GM18508 (cell line): ENCODE data around the gene PITPNM1.
A peak's percentile ranks its signal among the peaks of the same experiment; 100 is the strongest.
"Not testable (repeated sequence)": the region's sequence is repeated elsewhere in the genome, so short reads cannot be mapped to it uniquely, and the experiment has no call there.

Experiments
- ATAC-seq: cut with Tn5 transposase; IDR thresholded peaks from one replicate; pipeline ENCODE4 v1.9.1; 2021; ENCODE audit warnings: moderate number of reproducible peaks; ENCODE audit not compliant: insufficient read depth, unreplicated experiment

PITPNM1 gene

DNA sequence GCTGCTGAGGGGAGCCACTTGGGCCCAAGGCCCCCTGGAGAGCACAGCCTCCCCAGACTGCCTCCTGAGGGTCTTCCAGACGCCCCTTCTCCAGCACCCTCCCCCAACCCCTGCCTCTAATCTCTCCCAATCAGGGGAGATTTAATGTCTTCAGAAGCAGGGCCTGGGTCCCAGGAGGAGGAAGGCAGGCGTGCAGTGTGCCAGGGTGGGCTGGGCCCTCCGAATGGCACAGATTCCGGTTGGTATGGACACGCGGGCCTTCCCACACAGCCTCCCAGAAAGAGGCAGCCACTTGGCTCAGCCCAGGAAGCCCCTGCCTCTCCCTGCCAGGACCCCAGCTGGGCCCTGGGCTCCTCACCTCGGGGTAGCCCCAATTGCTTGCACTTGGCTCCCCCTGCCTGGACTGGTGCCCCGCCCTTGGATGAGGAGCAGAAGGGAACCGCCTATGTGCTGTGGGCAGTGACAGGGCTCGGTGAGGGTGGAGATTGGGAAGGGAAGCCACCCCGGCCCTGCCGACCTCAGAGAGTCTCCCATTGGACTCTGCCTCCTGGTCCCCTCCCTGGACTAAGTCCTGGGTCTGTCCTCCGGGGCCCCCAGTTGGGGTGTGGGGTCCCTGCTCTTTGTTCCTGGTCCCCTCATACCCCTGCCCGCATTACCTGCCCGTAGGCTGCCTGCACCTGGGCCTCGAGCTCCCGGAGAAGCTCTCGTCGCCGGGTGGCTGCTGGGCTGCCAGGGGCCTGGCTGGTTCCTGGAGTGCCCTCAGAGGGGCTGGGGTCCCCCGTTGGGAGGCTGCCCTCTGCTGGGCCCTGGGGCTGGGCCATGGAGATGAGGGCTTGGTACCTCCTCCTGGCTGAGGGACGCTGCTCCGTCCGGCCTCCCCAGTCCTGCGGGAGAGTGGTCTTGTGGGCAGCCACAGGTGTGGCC lies 18.7 kb upstream of the PITPNM1 start:
- no peak for ATAC-seq

DNA sequence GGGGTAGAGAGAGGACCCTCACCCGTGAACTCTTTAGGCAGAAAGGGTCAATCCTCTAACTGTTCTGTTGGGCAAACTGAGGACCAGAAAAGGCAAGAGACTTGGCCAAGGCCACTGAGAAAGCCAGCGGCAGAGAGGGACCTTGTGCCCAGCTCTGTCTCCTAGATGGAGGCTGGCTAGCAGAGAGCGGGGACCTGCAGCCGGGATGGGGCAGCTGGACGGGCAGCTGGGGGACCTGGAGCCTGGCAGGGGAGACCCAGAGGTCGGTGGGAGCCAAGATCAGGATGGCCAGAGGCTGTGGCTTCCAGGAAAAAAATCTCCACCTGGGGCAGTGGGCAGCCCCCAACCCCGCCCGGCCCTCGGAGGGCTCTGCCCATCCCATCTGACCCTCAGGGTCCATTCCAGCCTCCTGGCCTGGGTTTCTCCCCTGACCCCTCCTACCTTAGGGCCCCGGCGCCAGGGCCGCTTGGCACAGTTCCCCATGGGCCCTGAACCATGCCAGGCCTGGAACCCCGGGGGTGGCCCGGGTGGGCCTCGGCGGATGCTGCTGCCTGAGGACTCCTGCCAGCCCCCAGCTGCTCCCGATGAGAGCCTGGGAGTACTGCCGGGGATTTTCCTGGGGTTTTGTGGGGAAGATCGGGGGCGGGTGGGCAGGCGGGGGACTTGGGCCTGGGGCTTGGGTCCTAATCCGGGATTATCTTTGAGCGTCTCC lies 17.8 kb upstream of the PITPNM1 start, which contains the start of gene CABP2:
Gene CABP2, minus strand, starts transcription at position 603 of the 712 bp plus-strand sequence. Its CDS starts 120 bp downstream, at position 483.
- ATAC-seq: no peak

DNA sequence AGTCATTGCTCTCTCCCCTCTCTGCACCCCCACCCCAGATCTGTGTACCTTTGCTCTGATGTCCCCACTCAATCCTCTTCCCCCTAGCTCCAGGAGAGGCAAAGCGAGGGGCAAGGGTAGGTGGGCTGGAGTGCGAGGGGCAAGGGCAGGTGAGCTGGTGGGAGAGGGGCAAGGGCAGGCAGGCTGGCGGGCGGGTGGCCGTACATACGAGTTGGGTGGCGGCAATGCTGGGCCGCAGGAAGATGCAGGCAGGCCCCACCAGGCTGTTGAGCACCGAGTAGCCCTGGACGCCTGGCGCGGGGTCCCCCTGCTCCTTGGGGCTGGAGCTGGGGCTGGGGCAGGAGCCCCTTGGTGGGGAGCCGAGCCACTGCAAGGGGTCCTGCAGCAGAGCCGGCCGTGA lies 17.2 kb upstream of the PITPNM1 start:
- no peak for ATAC-seq

DNA sequence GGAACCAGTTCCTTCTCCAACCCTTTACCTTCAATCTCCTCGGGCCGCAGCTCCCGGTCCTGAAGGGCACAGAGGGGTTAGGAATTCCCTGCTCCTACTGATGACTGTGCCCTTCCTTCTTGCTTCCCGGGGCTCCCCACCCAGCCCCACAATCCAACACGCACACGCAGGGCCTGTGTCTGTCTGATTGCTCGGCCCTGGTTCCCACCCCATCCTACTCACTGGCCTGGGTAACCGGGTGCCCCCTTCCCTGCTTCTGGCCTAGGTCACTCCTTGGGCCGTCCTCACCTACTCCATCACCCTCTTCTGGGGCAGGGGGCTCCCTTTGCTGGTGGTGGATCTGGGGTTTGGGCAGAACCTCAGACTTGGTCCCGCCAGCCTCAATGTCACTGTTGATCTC lies 16.8 kb upstream of the PITPNM1 start:
- ATAC-seq: no peak

DNA sequence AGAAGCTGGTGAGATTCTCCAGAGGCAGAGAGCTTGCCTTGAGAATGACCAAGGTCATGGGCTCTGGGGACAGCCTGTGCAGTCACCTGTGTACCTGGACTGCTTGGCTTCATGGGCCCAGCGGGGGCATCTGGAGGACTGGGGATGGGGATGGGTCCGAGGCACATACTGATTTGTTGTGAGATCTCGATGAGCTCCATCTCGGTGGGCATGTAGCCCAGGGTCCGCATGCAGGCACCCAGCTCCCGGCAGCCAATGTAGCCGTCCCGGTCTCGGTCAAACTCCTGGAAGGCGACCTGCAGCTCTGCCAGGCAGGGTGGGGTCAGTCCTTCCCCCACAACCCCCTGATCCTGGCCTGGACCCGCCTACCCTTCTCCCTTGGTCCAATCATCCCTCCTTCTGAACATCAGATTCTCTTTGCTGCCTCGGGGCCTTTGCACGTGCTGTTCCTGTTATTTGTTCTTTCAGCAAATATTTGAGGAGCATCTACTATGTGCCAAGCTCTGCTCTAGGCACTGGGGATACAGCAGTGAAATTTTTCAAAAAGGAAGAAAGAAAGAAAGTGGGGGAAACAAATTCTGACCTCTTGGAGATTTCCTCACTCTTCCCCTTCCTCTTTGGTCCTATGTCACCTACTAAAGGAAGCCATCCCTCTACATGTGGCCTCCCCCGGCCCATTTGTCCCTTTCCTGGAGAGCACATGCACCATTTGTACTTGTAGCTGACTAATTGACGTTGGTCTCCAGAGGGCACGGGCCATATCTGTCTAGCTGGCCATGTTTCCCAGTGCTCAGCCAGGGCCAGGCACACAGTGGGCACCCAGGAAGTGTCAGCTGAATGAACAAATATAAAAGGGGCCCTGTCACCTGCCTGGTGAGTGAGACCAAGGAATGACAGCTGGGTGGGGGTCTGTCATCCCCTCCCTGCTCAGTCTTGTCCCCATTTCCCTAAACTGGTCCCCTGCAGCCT lies 16.0 kb upstream of the PITPNM1 start:
- no peak for ATAC-seq

DNA sequence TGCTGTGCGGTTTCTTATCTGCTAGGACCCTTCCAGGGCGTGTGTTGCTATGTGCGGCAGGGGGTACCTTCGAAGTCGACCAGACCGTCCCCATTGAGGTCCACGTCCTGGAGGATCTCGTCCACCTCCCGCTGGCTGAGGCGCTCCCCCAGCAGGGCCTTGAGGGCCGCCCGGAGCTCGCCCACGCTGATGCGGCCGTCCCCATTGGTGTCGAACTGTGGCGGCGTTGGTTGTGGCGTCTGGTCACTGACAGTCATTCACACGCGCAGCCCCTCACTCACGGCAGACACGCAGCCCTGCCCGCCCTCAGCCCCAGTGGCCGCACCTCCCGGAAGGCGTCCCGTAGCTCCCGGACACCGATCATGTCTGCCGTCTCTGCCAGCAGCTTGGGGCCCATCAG lies 14.6 kb upstream of the PITPNM1 start:
- ATAC-seq: no peak

DNA sequence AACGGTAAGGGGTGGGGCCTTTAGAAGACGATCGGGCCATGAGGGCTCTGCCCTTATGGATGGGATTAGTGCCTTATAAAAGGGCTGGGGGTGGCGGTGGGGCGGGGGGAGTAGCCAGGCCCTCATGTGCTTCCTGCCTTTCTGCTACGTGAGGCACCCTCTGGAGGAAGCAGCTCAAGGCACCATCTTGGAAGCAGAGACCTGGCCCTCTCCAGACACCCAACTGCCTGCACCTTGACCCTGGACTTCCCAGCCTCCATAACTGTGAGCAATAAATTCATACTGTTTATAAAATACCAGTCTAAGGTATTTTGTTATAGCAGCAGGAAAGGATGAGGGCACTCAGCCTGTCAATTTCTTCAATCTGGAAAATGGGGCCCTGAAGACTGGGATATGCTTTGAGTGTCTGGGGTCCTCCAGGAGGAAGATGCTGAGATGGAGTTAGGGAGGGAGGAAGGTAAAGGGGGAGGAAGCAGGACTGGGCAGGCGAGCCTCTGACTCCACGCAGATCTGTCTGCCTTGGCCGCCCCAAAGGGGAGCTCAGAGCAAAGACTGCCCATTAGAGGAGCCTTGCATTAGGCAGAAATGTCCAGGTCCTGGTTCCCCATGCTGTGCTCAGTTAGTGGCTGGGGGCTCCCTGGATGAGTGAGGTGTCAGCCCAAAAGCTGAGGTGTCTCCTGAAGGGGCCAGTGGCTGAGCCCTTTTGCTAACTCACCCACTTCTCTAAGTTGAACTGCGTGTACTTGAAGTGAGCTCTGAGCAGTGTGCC lies 12.8 kb upstream of the PITPNM1 start:
- no peak for ATAC-seq

DNA sequence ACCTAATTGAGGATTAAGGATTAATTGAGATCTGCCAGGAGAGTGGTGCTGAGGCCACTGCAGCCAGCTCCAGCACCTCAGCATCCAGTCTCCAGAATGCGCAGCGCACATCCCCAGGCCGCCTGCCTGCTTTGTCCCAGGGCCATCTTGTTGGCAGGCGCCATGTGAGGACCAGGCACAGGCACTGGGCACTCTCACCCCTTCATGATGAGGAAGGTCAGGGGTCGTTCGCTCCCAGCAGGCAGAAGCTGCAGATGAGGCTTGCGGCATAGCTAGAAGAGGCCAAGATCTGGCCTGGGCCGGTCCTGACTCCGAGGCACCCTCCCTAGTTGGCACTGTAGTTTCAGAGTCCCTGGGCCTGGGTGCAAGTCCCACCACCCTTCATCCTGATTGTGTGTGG lies 11.6 kb upstream of the PITPNM1 start:
- no peak for ATAC-seq

DNA sequence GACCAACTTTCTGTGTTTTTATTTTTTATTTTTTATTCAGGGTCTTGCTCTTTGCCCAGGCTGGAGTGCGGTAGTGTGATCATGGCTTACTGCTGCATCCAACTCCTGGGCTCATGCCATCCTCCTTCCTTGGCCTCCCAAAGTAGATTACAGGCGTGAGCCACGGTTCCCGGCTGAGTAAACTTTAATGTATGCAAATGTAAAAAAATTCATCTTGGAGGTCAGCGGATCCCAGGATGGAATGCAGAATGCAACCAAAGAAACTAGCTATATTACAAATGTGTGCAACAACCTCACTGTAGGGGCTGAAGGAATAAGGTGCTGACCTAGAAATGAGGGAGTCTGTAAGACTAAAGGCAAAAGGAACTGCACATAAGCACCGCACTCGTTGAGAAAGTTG lies 9.0 kb upstream of the PITPNM1 start:
- no peak for ATAC-seq

DNA sequence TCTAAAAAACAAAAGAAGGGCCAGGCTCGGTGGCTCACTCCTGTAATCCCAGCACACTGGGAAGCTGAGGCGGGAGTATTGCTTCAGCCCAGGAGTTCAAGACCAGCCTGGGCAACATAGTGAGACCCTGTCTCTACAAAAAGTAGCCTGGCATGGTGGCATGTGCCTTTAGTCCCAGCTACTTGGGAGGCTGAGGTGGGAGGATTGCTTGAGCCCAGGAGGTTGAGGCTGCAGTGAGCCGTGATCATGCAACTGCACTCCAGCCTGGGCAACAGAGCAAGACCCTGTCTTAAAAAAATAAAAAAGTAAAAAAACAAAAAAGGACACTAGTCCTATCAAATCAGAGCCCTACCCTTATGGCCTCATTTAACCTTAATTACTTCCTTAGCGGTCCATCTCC lies 6.4 kb upstream of the PITPNM1 start:
- ATAC-seq: not testable (repeated sequence)

DNA sequence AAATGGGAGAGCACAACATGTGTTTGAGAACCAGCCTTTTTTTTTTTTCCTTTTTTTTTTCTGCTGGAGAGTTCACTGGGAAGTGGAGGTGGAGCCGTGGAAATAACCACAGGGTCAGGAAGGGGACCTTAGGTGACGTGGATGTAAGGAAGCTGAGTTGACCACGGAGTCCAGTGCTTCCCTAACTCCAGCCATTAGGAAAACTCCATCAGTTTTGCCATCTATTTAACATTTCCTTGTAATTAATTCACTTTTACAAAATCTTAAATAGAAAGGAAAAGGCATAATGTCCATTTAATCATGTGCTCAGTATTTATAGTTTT lies 4.8 kb upstream of the PITPNM1 start:
- ATAC-seq: no peak

DNA sequence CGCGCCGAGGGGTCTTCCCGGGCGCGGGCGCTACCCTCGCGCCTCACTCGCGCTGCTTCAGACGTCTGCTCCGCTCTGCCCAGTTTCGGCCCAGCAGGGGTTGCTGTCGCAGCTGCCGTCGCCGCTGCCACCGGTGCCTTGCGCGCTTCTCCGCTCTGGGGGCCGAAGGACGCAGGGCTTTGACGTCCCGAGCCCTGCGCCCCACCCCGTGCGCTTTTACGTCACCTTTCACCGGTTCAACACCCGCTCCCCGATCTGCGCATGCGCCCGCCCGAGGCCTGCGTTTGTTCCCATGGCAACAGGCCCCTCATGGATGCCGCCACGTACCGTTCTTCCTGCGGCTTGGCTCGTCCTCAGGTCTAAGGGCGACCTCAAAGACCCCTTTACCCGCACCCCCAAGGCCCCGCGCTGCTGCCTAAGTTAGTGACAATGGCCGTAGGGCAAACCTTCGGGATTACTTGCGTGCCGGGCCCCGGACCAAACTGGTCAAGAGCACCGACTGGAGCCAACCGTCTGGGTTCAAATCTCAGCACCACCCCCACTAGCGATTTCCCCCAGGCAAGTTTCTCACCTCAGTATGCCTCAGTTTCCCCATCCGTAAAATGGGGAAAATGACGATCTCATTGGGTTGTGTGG lies 3.4 kb upstream of the PITPNM1 start:
- ATAC-seq: peak; percentile 23

DNA sequence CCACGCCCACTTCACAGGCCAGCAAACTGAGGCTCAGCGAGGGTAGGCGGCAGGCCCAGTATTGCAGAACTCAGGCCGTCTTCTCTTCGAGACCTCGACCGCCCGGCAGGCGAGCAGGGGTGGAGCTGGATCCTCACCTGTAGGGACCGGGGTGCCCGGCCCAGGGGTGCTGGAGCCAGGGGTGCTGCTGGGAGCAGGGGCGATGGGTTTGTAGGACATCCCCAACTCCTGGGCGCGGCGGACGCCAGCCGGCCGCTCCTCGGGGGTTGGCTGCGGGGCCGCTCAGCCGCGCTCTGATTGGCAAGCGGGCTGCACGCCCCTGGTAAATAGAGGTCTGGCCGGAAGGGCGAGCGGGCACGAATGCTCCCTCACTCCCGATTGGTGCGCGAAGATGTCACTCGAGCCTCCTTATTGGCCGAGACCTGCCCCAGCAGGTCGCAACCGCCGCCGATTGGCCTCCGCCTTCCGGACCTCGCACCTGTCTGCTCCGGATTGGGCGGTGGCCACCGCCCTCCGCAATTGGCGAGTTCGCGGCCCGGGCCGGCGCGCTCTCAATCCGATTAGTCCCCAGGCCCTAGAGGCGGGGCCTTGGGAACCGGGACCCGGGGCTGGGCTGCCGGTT lies 2.8 kb upstream of the PITPNM1 start, which contains the start of gene CDK2AP2:
Gene CDK2AP2, minus strand, starts transcription at position 299 of the 622 bp plus-strand sequence. Its CDS starts 80 bp downstream, at position 219.
- peak; percentile 60 for ATAC-seq

DNA sequence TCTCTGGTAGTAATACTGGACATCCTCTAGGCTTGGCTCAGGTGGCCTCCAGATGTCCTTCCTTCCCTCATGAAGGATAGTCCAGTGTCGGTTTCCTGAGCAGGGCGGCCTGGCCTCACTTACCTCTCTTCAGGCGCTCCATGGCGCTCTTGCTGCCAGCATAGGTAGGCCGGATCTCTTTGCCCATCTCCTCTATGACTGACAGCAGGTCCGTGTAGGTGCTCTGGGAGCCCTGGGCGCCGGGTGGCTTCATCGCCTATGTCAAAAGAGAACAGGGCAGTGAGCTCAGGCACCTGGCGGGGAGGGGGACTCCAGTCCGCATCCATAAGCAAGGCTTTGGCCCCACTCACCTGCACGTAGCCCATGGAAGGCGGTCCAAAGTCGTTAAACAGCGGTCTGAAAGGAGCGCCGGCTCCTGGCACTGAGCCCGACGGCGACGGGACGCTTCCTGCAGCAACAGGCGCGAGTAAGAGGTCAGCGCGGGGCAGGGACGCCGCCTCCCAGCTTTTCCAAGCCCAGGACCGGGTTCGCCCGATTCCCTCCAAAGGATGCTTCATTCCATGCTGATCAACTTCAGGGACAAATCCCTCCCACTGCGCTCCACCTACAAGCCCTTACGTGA lies 2.2 kb upstream of the PITPNM1 start:
- ATAC-seq: no peak

DNA sequence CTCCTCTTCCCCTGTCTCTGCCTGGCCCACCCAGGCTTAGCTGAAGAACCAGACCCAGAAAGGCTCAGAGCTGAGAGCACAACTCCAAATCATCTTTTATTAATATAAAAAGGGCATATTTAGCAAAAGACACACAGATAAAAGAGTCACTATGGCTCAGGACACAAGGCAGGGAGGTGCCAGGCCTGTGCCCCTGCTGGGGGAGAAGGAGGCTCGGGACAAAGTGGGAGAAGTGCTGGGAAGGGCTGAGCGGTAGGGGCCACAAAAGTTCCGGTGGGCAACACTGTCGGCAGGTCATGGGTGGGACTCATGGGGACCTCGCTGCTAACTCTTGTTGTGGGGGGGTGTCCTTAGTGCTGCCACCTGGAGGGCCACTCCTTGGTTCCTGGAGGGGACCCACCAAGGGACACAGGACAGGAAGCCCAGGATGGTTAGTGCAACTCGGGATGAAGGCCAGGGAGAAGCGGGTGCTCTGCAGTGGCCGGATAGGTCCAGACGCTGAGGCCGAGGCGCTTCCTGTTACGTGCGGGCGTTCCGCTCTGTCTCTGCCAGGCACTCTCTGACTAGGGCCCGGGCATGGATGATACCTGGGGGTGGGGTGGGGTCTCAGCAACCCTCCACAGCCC lies 1.4 kb upstream of the PITPNM1 start:
- no peak for ATAC-seq

DNA sequence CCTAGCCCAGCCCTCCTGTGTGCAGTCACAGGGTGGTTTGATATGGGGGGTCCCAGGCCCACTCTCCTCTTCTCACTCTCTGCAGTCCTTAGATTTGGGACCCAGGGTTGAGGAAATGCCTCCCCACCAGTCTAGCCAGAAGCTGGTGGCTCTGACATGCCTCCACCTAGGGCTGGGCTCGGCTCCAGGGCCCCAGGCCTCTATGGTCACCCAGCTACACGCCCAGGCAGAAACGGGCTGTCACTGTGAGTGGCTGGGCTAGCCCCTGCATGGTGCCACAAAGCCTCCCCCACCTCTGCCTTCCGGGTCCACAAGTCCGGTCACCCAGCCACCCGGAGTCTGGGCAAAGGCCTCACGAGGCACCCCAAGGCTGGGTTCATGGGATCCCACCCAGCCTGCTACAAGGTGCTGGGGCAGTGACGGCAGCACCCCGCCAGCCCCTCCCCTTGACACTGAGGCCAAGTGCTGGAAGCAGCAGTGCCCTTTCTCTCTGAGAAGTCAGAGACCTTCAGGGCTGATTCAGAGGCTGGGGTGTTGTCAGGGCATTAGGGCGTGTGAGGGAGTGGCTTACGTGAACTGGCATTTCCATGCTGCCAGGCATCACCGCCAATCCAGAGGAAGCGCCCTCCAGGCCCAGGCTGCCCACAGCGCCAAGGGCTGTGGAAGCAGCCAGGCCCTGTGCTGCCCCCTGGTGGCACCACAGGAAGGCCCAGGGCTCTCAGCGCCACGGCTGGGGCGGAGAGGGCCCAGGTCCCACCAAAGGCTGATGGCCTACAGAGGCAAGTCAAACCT lies 638 bp upstream of the PITPNM1 start:
- no peak for ATAC-seq
